Midbrain (tissue), 1 donor: ENCODE measurements around the gene SCAI.
"Not testable (repeated sequence)": the region's sequence is repeated elsewhere in the genome, so short reads cannot be mapped to it uniquely, and the experiment has no call there.

Experiments used
- DNase-seq: peaks from one replicate; lab custom pipeline; 2025; lab: John Stamatoyannopoulos, UW

Gene SCAI

GRCh38 chr9:125150349-125151245 is 7.3 kb upstream of the SCAI start:
- DNase-seq = no peak

GRCh38 chr9:125147401-125147951 is 4.1 kb upstream of the SCAI start:
- DNase-seq = no peak

GRCh38 chr9:125146247-125146646 is 2.9 kb upstream of the SCAI start:
- no peak for DNase-seq

GRCh38 chr9:125145425-125145824 is 2.1 kb upstream of the SCAI start:
- no peak for DNase-seq

- no peak for DNase-seq
These were observed 560 bp downstream of the SCAI start for GRCh38 chr9:125142560-125143376.

- DNase-seq = no peak
These were observed 1.6 kb downstream of the SCAI start for GRCh38 chr9:125141751-125142150.

GRCh38 chr9:125141251-125141650 is 2.1 kb downstream of the SCAI start:
- DNase-seq = no peak

GRCh38 chr9:125140576-125140975 is 2.8 kb downstream of the SCAI start:
- no peak for DNase-seq

GRCh38 chr9:125137200-125137599 is 6.1 kb downstream of the SCAI start:
- DNase-seq = no peak

GRCh38 chr9:125134976-125135375 is 8.4 kb downstream of the SCAI start:
- no peak for DNase-seq

GRCh38 chr9:125133403-125134329 is 9.7 kb downstream of the SCAI start:
- no peak for DNase-seq

GRCh38 chr9:125131778-125132177 is 11.6 kb downstream of the SCAI start:
- no peak for DNase-seq

GRCh38 chr9:125126019-125126746 is 17.1 kb downstream of the SCAI start:
- DNase-seq = peak; percentile 43

- no peak for DNase-seq
These were observed 17.8 kb downstream of the SCAI start for GRCh38 chr9:125125523-125125922.

- DNase-seq = no peak
These were observed 22.2 kb downstream of the SCAI start for GRCh38 chr9:125121146-125121545.

- no peak for DNase-seq
These were observed 23.6 kb downstream of the SCAI start for GRCh38 chr9:125119643-125120286.

- DNase-seq = not testable (repeated sequence)
These were observed 24.6 kb downstream of the SCAI start for GRCh38 chr9:125118696-125119095.

GRCh38 chr9:125114503-125114902 is 28.8 kb downstream of the SCAI start:
- DNase-seq = not testable (repeated sequence)

- no peak for DNase-seq
These were observed 32.9 kb downstream of the SCAI start for GRCh38 chr9:125110464-125110863.

GRCh38 chr9:125108541-125108940 is 34.8 kb downstream of the SCAI start:
- DNase-seq = not testable (repeated sequence)
